OCI-LY7 (cell line): Measurements from ENCODE around the gene NLRC3. TPM values are rescaled to one million over a fixed set of nuclear protein-coding genes. Genes with fewer than 3 reads are reported as not detected.

ENCODE experiments used
- BruUV-seq: library from RNA; stranded (reverse); fragments of 400-500 nt; replicated peaks from 2 replicates; lab custom pipeline; 2021; lab: Mats Ljungman, UMichigan
- CTCF ChIA-PET: fragments of 300-600 bp; sonication (Branson Sonifier 250); formaldehyde crosslinking; loops from one replicate; lab custom pipeline; 2022; ENCODE audit warnings: antibody characterized with exemption; ENCODE audit not compliant: unreplicated experiment; lab: Charles Lee
- POLR2A ChIA-PET: fragments of 300-600 bp; sonication (Branson Sonifier 250); formaldehyde crosslinking; loops from one replicate; lab custom pipeline; 2022; ENCODE audit warnings: antibody characterized with exemption; lab: Charles Lee
- DNase-seq: peaks from one replicate; pipeline ENCODE4 v3.0.0-alpha.2; 2015; ENCODE audit warnings: low spot score
- H2AFZ ChIP-seq: fragments of 200-600 bp; sonication (generic), shearing (Covaris generic); 2 replicates; pipeline ENCODE4 v1.6.1; 2014; ENCODE audit warnings: mild to moderate bottlenecking, antibody characterized with exemption, low read length, moderate library complexity
- H3K27ac ChIP-seq: fragments of 200-600 bp; sonication (generic); 2 replicates; pipeline ENCODE4 v1.5.1; 2014; ENCODE audit warnings: mixed run types, low read depth, mild to moderate bottlenecking, moderate library complexity, low read length, inconsistent platforms; ENCODE audit not compliant: poor library complexity, severe bottlenecking
- H3K36me3 ChIP-seq: fragments of 200-600 bp; sonication (generic); 2 replicates; pipeline ENCODE4 v1.6.1; 2014; ENCODE audit warnings: mild to moderate bottlenecking, antibody characterized with exemption, low read length, moderate library complexity, mixed read lengths; ENCODE audit not compliant: insufficient read depth
- H3K4me1 ChIP-seq: fragments of 200-600 bp; sonication (generic); 2 replicates; pipeline ENCODE4 v1.5.1; 2014; ENCODE audit warnings: mild to moderate bottlenecking, low read length; ENCODE audit not compliant: insufficient read depth, poor library complexity, severe bottlenecking
- H3K4me2 ChIP-seq: fragments of 200-600 bp; sonication (generic); 2 replicates; pipeline ENCODE4 v1.6.1; 2014; ENCODE audit warnings: mild to moderate bottlenecking, low read length
- H3K4me3 ChIP-seq: fragments of 200-600 bp; sonication (generic); 2 replicates; pipeline ENCODE4 v1.5.1; 2014; ENCODE audit warnings: mild to moderate bottlenecking, low read depth, low read length; ENCODE audit not compliant: poor library complexity, severe bottlenecking
- H3K79me2 ChIP-seq: fragments of 200-600 bp; sonication (generic); 2 replicates; pipeline ENCODE4 v1.6.1; 2016; ENCODE audit warnings: low read depth, mild to moderate bottlenecking, low read length, moderate library complexity, mixed read lengths; ENCODE audit not compliant: insufficient read depth
- H3K9me2 ChIP-seq: fragments of 200-600 bp; sonication (generic); 2 replicates; pipeline ENCODE4 v1.6.1; 2016; ENCODE audit warnings: mild to moderate bottlenecking, low read length, mixed read lengths; ENCODE audit not compliant: insufficient read depth
- H3K9me3 ChIP-seq: fragments of 200-600 bp; sonication (generic); 2 replicates; pipeline ENCODE4 v1.6.1; 2014; ENCODE audit warnings: mild to moderate bottlenecking, mixed run types, low read length, mixed read lengths
- H4K20me1 ChIP-seq: fragments of 200-600 bp; sonication (generic); 2 replicates; pipeline ENCODE4 v1.6.1; 2014; ENCODE audit warnings: mild to moderate bottlenecking, antibody characterized with exemption, low read length, moderate library complexity, mixed read lengths; ENCODE audit not compliant: insufficient read depth
- CTCF ChIP-seq: fragments of 200-600 bp; sonication (generic); conservative IDR thresholded peaks from 2 replicates; pipeline ENCODE4 v1.5.1; 2014; ENCODE audit warnings: mild to moderate bottlenecking, antibody characterized with exemption, low read length, moderate library complexity, mixed read lengths
- EZH2phosphoT487 ChIP-seq: fragments of 200-600 bp; sonication (generic); IDR thresholded peaks from 2 replicates; pipeline ENCODE4 v1.6.1; 2018; ENCODE audit warnings: low read depth, borderline replicate concordance, mild to moderate bottlenecking, mixed run types, antibody characterized with exemption, low read length, moderate library complexity, mixed read lengths
- intact Hi-C: fragments of 100-400 bp; cut with micrococcal nuclease; formaldehyde crosslinking; loops from one replicate; pipeline ENCODE4 v1.10.0; 2022; ENCODE audit not compliant: unreplicated experiment
- total RNA-seq, 2 experiments: library from RNA; depleted of rRNA in 1 of 2; stranded (reverse); fragments of >200 nt in 1 of 2; shearing (Covaris generic) in 1 of 2; gene quantifications; 2 replicates each; pipeline ENCODE4 v1.2.3, GENCODE V29; 2014 to 2022

Gene NLRC3
- total RNA-seq, 2 experiments from 2014 or later = 50.6 to 74.0 TPM

- peaks cover 64% of the 10 kb centered on the region for H3K4me1 ChIP-seq
- peak overlapping the region; percentile 71 for H3K4me3 ChIP-seq
- peak; percentile 29 for DNase-seq
- peaks cover 4% of the 10 kb centered on the region; the same call in 1 of the 2 replicates for H3K9me3 ChIP-seq
- no peaks in the 10 kb centered on the region for H4K20me1 ChIP-seq
- H3K27ac ChIP-seq = peak overlapping the region; percentile 94
- intact Hi-C loops = no loop called here
- TF ChIP-seq EZH2phosphoT487 (no peak), CTCF (no peak)
- H3K79me2 ChIP-seq = peaks cover 64% of the 10 kb centered on the region
- H3K36me3 ChIP-seq = peaks cover 49% of the 10 kb centered on the region
- ChIA-PET POLR2A (interaction anchor here (0.9 kb wide), 2 partner anchors 36 to 46 kb away, joined by 4 read pairs; no protein-coding TSS in a partner anchor), CTCF (no interaction called here)
- H2AFZ ChIP-seq = no peak overlapping the region
- BruUV-seq = no TSS peak
- no peaks in the 10 kb centered on the region for H3K9me2 ChIP-seq
- peak overlapping the region; percentile 68 for H3K4me2 ChIP-seq
These were observed 992 bp downstream of the NLRC3 start for GRCh38 chr16:3576211-3576610.

- peak overlapping the region; percentile 94 for H3K27ac ChIP-seq
- BruUV-seq = no TSS peak
- intact Hi-C loops = no loop called here
- H3K9me3 ChIP-seq = peaks cover 9% of the 10 kb centered on the region
- peak overlapping the region; percentile 71 for H3K4me3 ChIP-seq
- H3K9me2 ChIP-seq = no peaks in the 10 kb centered on the region
- no peaks in the 10 kb centered on the region for H4K20me1 ChIP-seq
- peak overlapping the region; percentile 68 for H3K4me2 ChIP-seq
- peaks cover 52% of the 10 kb centered on the region for H3K36me3 ChIP-seq
- TF ChIP-seq EZH2phosphoT487 = no peak
- TF ChIP-seq CTCF = no peak
- no peak overlapping the region for H2AFZ ChIP-seq
- ChIA-PET CTCF (interaction anchor here (0.6 kb wide), 1 partner anchor 109 kb away, joined by 3 read pairs; no protein-coding TSS in a partner anchor), POLR2A (interaction anchor here (1.1 kb wide), 1 partner anchor 14 kb away, joined by 3 read pairs; no protein-coding TSS in a partner anchor)
- peaks cover 71% of the 10 kb centered on the region for H3K79me2 ChIP-seq
- H3K4me1 ChIP-seq = peaks cover 57% of the 10 kb centered on the region
- no peak for DNase-seq
These were observed 1.7 kb downstream of the NLRC3 start for GRCh38 chr16:3575491-3575890.

GRCh38 chr16:3574195-3574594 is 3.0 kb downstream of the NLRC3 start:
- ChIA-PET CTCF (no interaction called here), POLR2A (interaction anchor here (0.6 to 1.1 kb wide), 2 partner anchors 16 to 367 kb away, joined by 3 read pairs; no protein-coding TSS in a partner anchor)
- Histone ChIP-seq H3K9me2 (no peaks in the 10 kb centered on the region), H3K4me1 (peaks cover 44% of the 10 kb centered on the region), H3K27ac (no peak overlapping the region), H3K79me2 (peaks cover 83% of the 10 kb centered on the region), H4K20me1 (no peaks in the 10 kb centered on the region), H3K36me3 (peaks cover 64% of the 10 kb centered on the region), H3K4me2 (peak overlapping the region; percentile 68), H3K9me3 (peaks cover 19% of the 10 kb centered on the region), H3K4me3 (peak overlapping the region; percentile 71), H2AFZ (no peak overlapping the region)
- intact Hi-C loops = no loop called here
- no peak for TF ChIP-seq EZH2phosphoT487
- TF ChIP-seq CTCF = no peak
- no TSS peak for BruUV-seq
- no peak for DNase-seq
